NCI-H524 treated with DMSO at 0.1 percent for 48 hours (cell line): ENCODE measurements around the gene CHN2.

Experiments
- DNase-seq: peaks from one replicate; lab custom pipeline; 2025; lab: John Stamatoyannopoulos, UW

Gene CHN2

DNA sequence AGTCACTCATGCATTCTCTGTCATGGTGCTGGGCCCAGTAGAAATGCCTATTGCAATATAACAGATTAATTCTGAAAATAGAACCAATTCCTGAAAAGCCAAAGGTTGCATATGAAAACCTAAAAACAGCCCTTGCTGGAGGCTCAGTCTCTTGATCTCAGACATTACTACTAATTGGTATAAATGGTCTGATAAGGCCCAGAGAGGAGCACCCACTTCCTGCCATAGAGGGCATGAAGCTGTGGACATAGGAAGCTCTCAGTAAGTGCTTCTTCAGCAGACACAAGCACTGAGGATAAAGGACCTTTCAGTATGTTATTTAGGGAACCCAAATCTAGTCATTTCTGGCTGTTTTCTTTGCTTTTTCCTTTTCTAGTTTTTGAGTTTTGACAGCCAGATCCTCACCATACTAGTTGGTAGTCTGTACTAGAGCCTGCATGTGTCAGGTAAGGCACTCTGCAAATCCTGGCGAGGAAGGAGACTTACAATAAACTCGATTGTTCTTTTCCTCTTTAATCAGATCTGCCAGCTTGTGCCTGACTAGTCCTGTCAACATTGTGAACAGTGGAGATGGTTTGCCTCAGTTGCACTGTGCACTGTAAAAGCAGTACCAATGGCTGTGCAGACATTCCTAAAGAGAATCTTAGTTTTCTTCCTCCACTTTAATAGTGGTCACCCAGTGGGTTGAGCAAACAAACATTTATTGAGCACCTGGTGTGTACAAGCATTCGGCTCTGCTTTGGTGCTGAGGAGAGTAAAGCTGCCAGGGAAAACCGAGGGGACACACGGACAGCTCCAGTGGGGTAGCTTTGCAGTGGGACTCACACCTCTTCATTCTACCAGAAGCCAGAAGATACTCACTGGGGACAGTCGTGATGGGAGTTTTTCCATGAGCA lies 140.9 kb downstream of the CHN2 start:
- no peak for DNase-seq

- no peak for DNase-seq
Observed at GRCh38 chr7:29337546-29338116, 143.1 kb downstream of the CHN2 start.

DNA sequence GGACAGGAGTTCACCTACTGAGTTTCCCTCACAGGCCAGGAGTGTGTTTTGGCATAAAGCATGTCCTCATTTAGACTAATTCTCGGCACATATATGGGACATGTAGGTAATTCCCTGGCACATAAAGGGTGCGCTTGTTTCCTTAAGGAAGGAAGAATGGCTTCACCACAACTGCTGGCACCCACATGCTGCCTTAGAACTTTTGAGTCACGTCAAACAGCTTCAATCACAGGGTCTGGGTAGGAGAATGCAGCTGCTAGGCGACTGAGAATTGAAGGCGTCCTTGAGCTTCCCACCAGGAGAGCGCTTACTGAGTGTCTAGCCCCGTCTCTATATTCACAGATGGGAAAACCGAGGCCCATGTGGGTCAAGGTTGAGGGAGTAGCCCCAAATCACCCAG lies 146.1 kb downstream of the CHN2 start:
- no peak for DNase-seq

- no peak for DNase-seq
Observed at GRCh38 chr7:29341156-29341555, 146.6 kb downstream of the CHN2 start.

DNA sequence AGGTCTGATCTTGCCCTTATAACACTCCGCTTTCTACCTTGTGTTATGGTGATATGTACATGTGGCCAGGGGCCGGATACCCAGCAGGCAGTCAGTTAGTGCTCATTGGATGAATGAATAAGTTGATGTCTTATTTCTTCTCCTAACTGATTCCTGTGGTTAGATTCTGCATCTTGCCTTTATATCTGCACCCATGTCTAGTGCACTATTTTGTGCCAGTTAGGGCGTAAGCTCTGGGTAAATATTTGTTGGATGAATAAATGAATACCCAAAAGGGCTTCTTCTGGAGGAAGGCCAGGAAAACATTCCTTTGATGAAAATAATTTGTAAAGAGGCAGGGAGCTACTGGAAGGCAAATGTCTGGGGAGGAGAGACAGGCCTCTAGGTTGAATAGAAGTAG lies 148.2 kb downstream of the CHN2 start:
- no peak for DNase-seq

DNA sequence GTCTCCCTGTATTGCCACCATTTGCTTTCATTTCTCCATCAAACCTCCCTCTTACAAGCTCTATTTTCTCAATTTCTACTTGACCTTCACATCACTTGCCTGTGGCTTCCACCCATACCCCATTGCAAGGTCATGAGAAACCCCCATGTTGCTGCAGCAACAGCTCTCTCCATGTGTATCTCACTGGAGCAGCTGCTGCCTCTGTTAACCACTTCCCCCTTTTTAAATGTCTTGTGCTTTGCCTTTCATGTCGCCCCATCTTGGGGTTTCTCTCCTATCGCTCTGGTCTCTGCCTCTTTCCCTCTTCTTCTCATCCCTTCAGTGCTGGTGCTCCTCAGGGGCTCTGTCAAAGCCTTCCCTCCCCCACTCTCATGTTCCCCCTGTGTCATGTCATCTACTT lies 148.8 kb downstream of the CHN2 start:
- DNase-seq: no peak

DNA sequence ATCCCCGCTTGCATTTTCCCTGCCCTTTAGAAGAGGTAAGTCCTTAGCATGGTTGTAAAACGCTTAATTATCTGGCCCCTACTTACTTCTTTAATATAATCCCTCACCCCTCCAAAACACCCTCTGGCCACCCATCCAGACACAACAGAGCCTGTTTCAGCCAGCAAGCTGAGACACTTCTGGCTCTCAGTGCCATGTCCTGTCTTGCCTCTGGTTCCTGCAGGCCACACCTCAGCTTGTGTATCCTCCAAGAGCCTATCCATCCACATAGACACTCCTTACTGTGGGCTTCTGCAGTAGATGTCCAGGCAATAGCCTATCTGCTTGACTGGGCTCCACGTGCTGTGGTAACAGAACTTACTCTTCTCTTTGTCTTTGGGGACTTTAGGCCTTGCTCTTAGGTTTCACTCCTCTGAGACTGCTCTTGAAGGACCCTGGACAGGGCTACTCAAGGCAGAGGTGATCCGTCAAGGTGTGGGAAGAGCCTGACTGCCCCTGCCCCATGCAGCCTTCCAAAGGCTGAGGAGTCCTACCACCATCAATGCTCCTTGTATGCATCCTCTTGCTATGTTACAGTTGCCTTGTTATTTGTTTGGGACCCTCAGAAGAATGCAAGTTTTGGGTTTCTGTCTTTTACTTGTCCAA lies 149.9 kb downstream of the CHN2 start:
- no peak for DNase-seq

GRCh38 chr7:29345590-29345989 lies 151.0 kb downstream of the CHN2 start:
- no peak for DNase-seq

- DNase-seq: no peak
Observed at GRCh38 chr7:29346231-29346978, 151.8 kb downstream of the CHN2 start.

DNA sequence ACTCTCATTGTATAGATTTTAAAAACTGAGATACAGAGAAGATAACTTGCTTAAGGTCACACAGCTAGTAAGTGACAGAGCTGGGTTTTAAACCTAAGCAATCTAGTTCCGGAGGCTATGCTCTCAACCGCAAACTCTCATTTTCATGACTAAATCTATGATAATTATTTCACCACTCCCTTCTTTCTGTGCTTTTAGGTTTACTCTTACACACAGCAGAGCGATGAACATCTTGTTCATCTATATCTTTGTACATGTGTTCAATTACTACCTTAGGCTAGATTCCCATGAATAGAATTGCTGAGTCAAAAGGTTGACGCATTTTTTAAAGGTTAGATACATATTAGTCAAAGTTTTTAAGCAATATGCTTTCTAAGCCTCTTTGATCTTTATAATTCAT lies 154.8 kb downstream of the CHN2 start:
- DNase-seq: no peak

DNA sequence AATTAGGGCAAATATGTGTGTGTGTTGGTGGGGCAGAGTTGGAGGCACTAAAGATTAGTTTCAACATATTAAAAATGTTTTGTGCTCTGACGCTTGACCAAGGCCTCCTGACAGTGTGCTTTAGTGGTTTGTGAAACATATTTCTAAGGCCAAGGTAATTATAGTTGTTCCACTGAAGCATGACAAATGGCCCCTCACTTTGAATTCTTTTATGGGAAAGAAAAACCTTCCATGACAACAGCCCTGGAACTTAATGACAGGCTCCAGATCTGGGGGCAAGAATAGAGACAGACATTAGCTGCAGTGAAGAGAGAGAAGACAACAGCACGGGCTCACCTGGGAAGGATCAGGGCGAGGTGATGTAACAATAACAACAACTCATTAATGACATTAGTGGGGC lies 155.8 kb downstream of the CHN2 start:
- DNase-seq: no peak

GRCh38 chr7:29352041-29352440 lies 157.5 kb downstream of the CHN2 start:
- no peak for DNase-seq

DNA sequence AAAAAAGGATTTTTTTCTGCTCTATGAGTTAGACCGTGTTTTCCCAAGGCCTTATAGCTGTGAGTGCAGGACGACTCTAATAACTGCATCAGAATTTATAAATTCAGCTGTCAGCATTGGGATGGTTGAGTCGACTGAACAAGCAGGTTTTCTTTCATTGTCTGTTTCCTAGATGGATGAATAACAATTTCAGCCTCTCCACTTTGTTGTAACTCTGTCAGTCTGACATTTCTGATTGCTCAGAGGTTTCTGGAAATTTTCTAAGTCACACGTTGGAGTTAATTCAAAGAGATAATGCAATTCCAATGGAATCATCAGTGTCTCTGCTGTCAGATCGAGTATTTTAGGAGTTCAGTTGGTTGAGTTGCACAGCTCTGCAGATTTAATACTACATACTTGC lies 159.2 kb downstream of the CHN2 start:
- no peak for DNase-seq

DNA sequence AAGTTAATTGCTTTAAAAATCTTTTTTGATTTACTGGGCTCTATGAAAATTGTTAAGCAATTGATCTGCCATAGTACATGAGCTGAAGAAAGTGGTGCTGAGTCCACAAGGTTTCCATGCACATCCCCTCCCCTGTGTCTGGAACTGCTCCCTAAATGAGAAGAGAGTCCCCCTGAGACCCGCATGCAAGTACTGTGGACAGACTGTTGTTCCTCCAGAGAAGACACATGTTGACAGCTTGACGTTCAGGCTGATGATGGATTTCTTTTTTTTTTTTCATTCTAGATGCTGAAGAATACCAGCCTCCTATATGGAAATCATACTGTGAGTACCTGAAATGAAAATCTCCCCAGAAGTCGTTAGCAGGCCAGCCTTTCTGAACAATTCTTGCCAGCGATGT lies 159.8 kb downstream of the CHN2 start:
- DNase-seq: no peak

DNA sequence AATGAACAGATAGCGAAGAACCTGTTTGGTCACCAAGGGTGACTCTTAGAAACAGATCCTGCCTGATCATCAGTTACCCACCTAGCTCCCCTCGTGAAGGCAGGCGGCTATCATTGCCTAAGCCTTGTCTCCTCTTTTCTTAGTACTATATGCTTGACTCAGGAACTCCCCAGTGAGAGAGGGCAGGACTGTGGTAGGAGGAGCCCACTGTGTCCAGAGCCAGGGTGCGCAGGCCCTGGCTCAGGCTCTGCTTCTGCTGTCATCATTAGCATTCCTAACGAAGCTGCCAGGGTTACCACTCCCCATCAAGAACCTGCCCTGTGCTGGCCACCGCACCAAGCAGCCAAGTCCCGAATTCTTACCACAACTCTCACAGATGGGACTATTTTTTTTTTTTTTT lies 160.8 kb downstream of the CHN2 start:
- DNase-seq: no peak

- no peak for DNase-seq
Observed at GRCh38 chr7:29356631-29357030, 162.1 kb downstream of the CHN2 start.

DNA sequence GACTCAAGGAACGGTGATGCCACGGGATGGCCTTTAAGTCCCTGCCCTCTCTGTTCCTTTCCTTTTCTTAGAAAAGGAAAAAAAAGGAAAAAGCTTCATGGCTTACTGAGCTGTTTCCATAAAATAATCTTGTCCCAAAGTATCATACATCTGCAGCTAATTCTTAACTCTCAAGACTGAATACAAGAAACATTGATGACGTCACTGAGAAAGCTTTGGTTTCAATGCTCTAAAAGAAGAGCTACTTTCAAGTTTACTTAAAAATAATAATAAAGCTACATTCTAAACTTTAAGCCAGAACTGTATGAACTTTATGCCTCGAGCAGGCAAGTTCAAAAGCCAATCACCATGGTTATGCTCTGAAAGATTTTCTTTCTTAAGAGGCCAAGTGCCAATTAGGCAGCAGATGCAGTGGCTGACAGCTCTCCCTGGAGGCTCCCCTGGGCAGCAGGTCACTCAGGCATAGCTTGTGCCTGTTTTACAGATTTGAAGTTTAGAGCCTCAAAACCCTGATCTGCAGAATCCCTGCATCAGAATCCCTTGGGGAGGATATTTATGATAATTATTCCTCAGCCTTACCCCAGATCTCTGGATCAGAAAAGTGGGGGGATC lies 165.0 kb downstream of the CHN2 start:
- DNase-seq: no peak

- no peak for DNase-seq
Observed at GRCh38 chr7:29360633-29361625, 166.4 kb downstream of the CHN2 start.

- no peak for DNase-seq
Observed at GRCh38 chr7:29362380-29362779, 167.8 kb downstream of the CHN2 start.

GRCh38 chr7:29363636-29364425 lies 169.3 kb downstream of the CHN2 start:
- DNase-seq: no peak
